Kasumi-1 (cell line): Measurements from ENCODE around the gene SMLR1.
"Not testable (repeated sequence)": the region's sequence is repeated elsewhere in the genome, so short reads cannot be mapped to it uniquely, and the experiment has no call there.

Experiments used
- DNase-seq, 2 experiments: peaks; one replicate each; lab custom pipeline; 2025; lab: John Stamatoyannopoulos, UW

Gene SMLR1

DNA sequence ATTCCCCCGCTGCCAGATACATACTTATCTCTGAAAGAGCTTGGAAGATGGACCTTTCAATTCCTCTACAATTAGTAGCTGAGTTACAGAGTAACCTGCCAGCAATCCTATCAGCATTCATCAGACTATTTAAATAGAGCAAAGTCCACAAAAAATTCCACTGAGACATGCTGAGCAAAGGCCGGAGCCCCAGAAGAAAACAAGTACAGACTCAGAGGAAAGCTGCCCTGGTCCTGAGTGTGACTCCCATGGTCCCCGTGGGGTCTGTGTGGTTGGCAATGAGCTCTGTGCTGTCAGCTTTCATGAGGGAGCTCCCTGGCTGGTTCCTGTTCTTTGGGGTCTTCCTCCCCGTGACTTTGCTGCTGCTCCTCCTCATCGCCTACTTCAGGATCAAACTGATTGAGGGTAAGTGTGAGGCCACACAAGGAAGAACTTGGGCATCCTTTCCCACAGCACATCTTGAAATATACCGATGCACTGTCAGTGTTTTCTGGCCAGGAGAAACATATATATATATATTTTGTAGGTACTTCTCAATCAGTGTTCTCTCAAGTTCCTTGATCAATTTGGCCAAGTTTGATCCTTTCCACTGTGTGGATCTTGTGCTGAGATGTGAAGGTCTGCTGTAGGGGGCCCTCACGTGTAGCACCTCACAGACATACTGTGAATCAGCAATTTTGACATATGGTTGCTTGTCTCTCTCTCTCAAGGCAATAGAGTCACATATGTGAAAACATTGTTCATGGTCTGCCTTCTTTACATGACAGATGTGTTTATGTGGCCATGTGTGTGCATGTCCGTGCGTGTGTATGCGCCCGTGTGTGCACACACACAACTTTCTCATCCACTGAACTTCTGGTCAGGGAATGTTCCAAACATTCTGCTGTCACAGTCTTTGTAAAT is at the start of gene SMLR1:
SMLR1 (plus strand) TSS at position 160 of the 903 bp plus-strand sequence; CDS start at position 168, 8 bp downstream.
- DNase-seq, result no peak

GRCh38 chr6:130778946-130779657 is 48.1 kb upstream of the SMLR1 start:
- DNase-seq, result peak; percentile 52 to 62

DNA sequence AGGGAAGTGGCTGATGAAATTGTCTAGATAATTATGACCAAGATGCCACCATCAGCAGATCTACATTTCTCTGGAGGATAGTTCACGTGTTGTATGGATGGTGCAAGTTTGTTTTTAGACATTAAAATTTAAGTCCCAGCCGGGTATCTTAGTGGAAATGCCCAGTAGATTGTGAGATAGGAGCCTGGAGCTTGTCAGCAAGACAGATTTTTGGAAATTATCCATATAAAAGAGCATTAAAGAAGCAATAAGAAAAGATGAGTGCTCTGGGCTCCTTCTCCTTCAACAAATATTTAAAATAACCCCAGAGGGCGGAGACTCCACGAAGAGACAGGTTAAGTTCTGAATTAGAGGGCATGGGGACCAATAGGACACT is 47.6 kb upstream of the SMLR1 start:
- no peak for DNase-seq

DNA sequence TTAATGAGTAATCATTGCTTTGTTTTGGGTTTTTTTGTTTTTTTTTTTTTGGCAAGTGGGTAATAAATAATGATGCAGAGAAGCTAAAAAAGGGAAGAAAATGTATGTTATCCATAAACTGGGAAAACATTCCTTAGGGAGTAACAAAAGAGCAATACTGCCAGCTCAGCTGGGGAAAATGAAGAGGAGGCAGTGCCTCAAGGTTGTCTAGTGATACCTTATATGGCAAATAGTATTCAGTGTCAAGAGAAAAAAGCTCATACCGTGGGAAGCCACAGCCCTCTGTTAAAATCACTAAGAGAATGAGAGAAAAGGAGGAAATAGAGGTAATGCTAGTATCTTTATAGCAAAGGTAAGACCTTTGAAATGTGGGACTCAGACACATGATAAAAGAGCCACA is 47.1 kb upstream of the SMLR1 start:
- DNase-seq, result no peak

GRCh38 chr6:130781557-130781956 is 45.6 kb upstream of the SMLR1 start:
- no peak for DNase-seq

- no peak for DNase-seq
Observed at GRCh38 chr6:130783416-130784107, 43.6 kb upstream of the SMLR1 start.

- peak; percentile 3 to 4 for DNase-seq
Observed at GRCh38 chr6:130787726-130788500, 39.3 kb upstream of the SMLR1 start.

DNA sequence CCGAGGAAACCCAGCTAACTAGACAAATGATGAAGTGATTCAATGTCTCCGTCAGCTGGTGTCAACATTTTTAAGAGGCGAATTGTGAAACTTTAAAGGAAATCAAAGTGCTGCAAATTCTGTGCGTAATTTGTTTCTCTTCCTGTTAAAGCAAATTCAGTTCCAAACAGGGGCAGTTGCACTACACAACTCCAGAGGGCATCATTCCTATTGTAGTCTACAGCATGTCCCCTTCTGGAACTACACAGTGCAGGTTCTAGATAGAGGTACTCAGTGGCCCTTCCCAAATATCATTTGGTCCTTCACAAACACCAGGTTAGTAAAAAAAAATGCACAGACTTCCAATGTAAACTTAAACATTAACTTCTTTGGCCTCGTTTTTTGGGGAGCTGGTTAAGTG is 38.3 kb upstream of the SMLR1 start:
- DNase-seq, result no peak

- no peak for DNase-seq
Observed at GRCh38 chr6:130794010-130794697, 33.1 kb upstream of the SMLR1 start.

DNA sequence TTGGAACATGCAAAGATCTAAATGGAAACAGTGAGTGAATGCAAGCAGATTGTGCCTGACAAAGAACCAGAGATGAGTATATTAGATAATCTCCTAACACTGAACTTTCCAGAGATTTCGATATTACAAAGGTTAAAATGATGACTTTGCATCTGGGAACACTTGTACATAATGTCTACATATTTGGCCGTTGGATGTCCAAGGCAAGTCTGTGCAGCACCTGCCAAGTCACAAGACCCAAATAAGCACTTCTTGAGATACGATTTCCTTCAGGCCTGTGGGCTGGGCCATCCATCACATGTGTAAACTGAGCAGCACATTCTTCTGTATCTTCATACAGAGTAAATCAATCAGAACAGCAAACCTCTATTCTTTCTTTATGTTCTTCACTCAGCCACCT is 32.5 kb upstream of the SMLR1 start:
- DNase-seq, result no peak

- no peak for DNase-seq
Observed at GRCh38 chr6:130796313-130796905, 30.8 kb upstream of the SMLR1 start.

DNA sequence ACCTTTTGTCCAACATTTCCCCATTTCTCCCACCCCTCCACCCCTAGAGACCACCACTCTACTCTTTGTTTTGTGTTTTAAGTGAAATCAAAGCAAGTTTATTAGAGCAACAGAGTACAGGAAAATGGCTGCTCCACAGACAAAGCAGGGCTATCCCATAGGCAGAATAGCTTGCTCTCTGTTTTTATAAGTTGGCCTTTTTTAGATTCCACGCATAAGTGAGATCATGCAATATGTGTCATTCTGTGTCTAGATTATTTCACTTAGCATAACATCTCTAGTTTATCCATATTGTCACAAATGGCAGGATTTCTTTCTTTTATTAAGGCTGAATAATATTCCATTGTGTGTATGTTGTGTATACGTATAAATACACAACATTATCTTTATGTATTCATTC is 30.1 kb upstream of the SMLR1 start:
- DNase-seq, result no peak

DNA sequence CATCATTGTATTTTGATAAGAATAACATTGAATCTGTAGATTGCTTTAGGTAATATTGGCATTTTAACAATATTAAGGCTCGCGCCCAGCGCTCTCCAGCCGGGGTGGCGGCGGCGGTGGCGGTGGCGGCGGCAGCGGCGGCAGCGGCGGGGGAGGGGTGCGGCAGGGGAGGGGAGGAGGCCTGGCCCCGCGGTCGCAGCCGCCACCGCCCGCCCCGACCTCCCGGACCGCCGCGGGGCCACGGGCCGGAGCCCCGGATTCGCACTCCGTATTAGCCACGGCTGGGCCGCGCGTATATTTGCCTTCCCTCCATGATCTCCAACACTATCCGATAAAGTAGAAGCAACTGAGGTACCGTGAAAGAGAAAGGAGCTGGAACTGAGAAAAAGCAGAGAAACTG is 25.8 kb upstream of the SMLR1 start:
- DNase-seq, result not testable (repeated sequence)

GRCh38 chr6:130810307-130811030 is 16.7 kb upstream of the SMLR1 start:
- no peak for DNase-seq

DNA sequence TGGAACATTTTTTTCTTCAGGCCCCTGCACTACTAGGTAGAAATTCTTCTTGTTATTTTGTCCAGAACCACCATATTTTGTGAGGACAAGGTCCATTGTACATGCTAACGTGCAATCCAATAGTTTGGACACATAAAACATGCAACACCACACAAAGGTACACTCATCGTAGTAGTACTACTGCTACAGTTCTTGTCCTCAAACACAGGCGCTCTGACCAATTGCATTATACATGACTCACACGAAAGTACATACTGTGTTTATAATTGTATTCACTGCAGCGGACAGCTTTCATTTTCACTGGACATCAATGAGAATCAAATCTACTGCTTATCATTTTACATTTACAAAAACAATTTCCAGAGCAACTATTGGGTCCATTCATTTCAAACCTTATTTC is 15.3 kb upstream of the SMLR1 start:
- DNase-seq, result no peak

DNA sequence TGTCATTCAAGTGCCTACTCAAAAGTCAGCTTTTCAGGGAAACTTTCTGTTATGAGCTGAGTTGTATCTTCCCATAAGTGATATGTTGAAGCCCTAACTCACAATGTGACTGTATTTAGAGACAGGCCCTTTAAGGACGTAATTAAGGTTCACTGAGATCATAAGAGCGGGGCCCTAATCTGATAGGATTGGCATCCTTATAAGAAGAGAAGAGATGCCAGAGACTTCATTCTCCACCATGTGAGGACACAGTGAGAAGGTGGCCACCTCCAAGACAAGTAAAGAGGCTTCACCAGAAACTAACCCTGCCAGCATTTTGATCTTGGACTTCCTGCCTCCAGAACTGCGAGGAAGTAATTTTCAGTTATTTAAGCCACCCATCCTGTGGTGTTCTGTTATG is 12.7 kb upstream of the SMLR1 start:
- no peak for DNase-seq

GRCh38 chr6:130815200-130816071 is 11.8 kb upstream of the SMLR1 start:
- no peak for DNase-seq

- DNase-seq, result no peak
Observed at GRCh38 chr6:130822736-130823135, 4.5 kb upstream of the SMLR1 start.
